ENCODE data around the gene ASIC2. TPM values are rescaled to one million over a fixed set of nuclear protein-coding genes. Genes with fewer than 3 reads are reported as not detected.

ASIC2 gene
- total RNA-seq, 1 donor from 2014 or later: not detected

GRCh38 chr17:33197342-33197741 is 95.8 kb downstream of the ASIC2 start:
- H3K27ac ChIP-seq: no peak overlapping the region
- no peaks in the 10 kb centered on the region for H3K36me3 ChIP-seq
- no peak overlapping the region for H3K4me3 ChIP-seq
- H3K9me3 ChIP-seq: no peaks in the 10 kb centered on the region
- intact Hi-C loops (cut with DNase I): no loop called here
- H3K27me3 ChIP-seq: no peaks in the 10 kb centered on the region
- TF ChIP-seq POLR2AphosphoS5 (IDR thresholded peaks at IDR 0.05; ENCODE audit: insufficient read depth in 1 of 2, low read depth in 1 of 2) (no peak), POLR2A (IDR thresholded peaks at IDR 0.05) (no peak), CTCF (IDR thresholded peaks at IDR 0.05) (no peak)
- peak in 1 of 2 donors; percentile 93 for DNase-seq (ENCODE audit: extremely low spot score in 2 of 2)
- H3K4me1 ChIP-seq: peaks cover 6% of the 10 kb centered on the region

GRCh38 chr17:33196883-33197282 is 96.2 kb downstream of the ASIC2 start:
- Histone ChIP-seq H3K36me3 (no peaks in the 10 kb centered on the region), H3K4me1 (peaks cover 6% of the 10 kb centered on the region), H3K9me3 (no peaks in the 10 kb centered on the region), H3K27me3 (no peaks in the 10 kb centered on the region), H3K4me3 (no peak overlapping the region), H3K27ac (no peak overlapping the region)
- intact Hi-C loops (cut with DNase I): no loop called here
- TF ChIP-seq POLR2A (IDR thresholded peaks at IDR 0.05) (no peak), CTCF (IDR thresholded peaks at IDR 0.05) (no peak), POLR2AphosphoS5 (IDR thresholded peaks at IDR 0.05; ENCODE audit: insufficient read depth in 1 of 2, low read depth in 1 of 2) (no peak)
- no peak for DNase-seq (ENCODE audit: extremely low spot score in 2 of 2)

DNA sequence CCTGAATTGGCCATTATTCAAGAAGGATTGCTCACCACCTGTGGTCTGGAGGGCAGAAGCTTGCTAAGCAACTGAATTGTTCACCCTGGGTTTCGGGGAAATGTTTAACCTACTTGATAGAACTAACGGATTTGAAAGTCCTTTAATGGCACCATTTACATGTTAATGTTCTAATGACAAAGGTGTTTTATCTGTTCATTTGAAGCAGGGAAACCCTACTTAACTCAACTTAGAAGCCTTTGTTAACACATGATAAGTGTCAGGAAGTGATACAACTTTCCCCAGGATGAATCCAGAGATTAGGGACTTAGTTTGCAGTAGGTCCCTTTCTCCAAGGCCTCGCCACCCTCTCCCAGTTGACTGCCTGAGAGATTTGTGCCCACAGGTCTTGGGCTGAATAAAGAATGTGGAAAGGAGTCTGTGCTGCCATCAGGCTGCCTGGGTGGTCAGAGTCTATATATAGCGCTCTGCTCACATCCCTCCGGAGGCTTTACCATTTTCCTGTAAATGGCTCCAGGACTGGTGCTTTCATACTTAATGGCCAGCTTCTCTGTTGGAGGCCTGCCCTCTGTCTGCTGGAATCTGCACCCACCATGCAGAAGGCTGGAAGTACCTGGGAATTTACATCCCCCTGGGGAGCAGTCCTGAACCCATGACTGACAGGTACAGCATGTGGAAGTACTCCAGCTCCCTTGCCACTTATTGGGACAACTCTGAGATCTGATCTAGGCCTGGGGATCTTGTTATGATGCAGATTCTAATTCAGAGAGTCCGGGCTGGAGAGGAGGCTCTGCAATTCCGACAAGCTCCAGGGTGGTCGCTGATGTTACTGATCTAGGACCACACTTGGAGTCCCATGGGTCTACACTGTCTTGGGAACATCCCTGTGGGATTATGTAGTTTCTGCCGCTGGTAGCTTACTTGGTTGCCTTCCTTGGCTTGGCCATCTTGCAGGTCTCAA is 99.9 kb downstream of the ASIC2 start:
- no peaks in the 10 kb centered on the region for H3K36me3 ChIP-seq
- no peak overlapping the region for H3K4me3 ChIP-seq
- DNase-seq (ENCODE audit: extremely low spot score in 2 of 2): no peak
- no peaks in the 10 kb centered on the region for H3K27me3 ChIP-seq
- H3K4me1 ChIP-seq: no peaks in the 10 kb centered on the region
- no peak overlapping the region for H3K27ac ChIP-seq
- TF ChIP-seq POLR2AphosphoS5 (IDR thresholded peaks at IDR 0.05; ENCODE audit: insufficient read depth in 1 of 2, low read depth in 1 of 2): no peak
- no peak for TF ChIP-seq POLR2A (IDR thresholded peaks at IDR 0.05)
- no peak for TF ChIP-seq CTCF (IDR thresholded peaks at IDR 0.05)
- intact Hi-C loops (cut with DNase I): no loop called here
- H3K9me3 ChIP-seq: no peaks in the 10 kb centered on the region

GRCh38 chr17:33183487-33184026 is 109.5 kb downstream of the ASIC2 start:
- Histone ChIP-seq H3K4me1 (no peaks in the 10 kb centered on the region), H3K36me3 (no peaks in the 10 kb centered on the region), H3K4me3 (no peak overlapping the region), H3K27me3 (no peaks in the 10 kb centered on the region), H3K9me3 (no peaks in the 10 kb centered on the region), H3K27ac (no peak overlapping the region)
- intact Hi-C loops (cut with DNase I): no loop called here
- TF ChIP-seq POLR2AphosphoS5 (IDR thresholded peaks at IDR 0.05; ENCODE audit: insufficient read depth in 1 of 2, low read depth in 1 of 2) (no peak), CTCF (IDR thresholded peaks at IDR 0.05) (no peak), POLR2A (IDR thresholded peaks at IDR 0.05) (no peak)
- no peak for DNase-seq (ENCODE audit: extremely low spot score in 2 of 2)

DNA sequence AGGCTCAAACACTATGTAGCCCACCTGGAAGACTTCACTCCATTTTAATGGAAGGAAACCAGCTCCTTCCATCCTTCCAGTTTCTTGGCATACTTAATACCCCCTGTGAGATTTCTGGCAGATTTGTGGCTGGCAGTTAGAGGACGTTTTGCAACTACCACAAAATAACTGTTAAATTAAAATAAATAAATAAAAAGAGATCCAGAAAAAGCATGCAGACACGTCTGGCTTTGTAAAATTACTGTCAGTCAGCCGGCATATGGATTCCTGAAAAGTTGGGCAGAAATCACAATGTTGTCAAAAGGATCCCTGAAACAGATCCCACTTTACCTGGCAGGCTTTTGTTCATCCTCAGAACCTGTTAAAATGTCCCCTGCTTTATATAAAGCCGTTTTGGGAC is 113.9 kb downstream of the ASIC2 start:
- DNase-seq (ENCODE audit: extremely low spot score in 2 of 2): no peak
- no peaks in the 10 kb centered on the region for H3K27me3 ChIP-seq

More for the DNA sequence above, 113.9 kb downstream of the ASIC2 start:
- Histone ChIP-seq H3K9me3 (no peaks in the 10 kb centered on the region), H3K27ac (no peak overlapping the region), H3K4me1 (no peaks in the 10 kb centered on the region), H3K4me3 (no peak overlapping the region), H3K36me3 (no peaks in the 10 kb centered on the region)
- intact Hi-C loops (cut with DNase I): no loop called here
- no peak for TF ChIP-seq POLR2A (IDR thresholded peaks at IDR 0.05)
- no peak for TF ChIP-seq POLR2AphosphoS5 (IDR thresholded peaks at IDR 0.05; ENCODE audit: insufficient read depth in 1 of 2, low read depth in 1 of 2)
- TF ChIP-seq CTCF (IDR thresholded peaks at IDR 0.05): no peak

Data from vagina (tissue), 2 donors.